Measurements from ENCODE around the gene MOCS1. TPM values are rescaled to one million over a fixed set of nuclear protein-coding genes. Genes with fewer than 3 reads are reported as not detected.

The MOCS1 gene
- total RNA-seq, 8 experiments from 2014 or later = 2.5 to 27.8 (median 6.5) TPM

DNA sequence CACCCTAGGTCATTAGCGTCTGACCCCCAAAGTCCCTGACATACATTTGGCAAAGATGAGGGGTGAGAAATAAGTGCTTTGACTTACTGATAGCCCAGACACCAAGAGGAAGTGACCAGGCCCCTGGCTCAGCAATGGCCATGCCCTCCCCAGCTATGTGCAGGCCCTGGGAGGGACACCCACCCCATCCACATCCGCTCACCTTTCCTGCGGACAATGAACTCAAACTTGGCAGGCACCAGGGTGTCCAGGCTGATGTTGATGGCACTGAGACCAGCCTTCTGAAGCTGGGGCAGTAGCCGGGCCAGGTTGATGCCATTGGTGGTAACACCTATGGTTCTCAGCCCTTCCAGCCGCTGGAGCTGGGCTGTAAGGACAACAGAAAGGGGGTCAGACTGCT lies 18.4 kb downstream of the MOCS1 start:
- H3K4me1 ChIP-seq (replicated peaks in 1 of 2) = no peaks in the 10 kb centered on the region
- ATAC-seq (replicated peaks in 6 of 8) = no peak
- H3K27ac ChIP-seq = no peak overlapping the region
- 80 to 100% (median 89%) methylated on average over 1 to 5 of the region's 5 CpGs; no CpG with 5 or more reads in 4 of the 10 experiments for WGBS, 10 experiments
- H3K4me3 ChIP-seq = no peak overlapping the region
- in situ Hi-C loops (cut with MboI; ENCODE audit: low pct_unique_long_range_greater_than_20kb in 2 of 9, low sequenced_read_pairs in 9 of 9, unreplicated experiment in 9 of 9) = loop anchor here in 1 of 9 experiments (25.0 kb wide), 1 partner anchor 554 kb away; no protein-coding TSS in a partner anchor

DNA sequence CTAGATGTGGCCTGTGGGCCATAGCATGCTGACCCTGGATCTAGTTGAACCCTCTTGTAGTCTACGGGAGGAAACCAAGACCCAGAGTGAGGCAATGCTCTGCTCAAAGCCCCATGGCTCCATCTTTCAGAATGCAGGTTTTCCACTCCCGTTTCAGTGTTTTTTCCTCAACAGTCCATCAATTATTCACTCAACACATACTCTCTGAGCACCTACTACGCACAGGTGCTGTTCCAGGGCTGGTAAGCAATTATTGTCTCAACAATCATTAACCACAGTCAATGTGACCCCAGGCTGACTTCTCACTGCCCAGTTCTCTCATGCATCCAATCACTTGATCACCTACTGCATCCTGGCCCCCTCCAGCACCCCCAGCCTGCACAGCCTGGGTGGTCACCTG lies 20.0 kb downstream of the MOCS1 start:
- WGBS, 10 experiments = 59 to 100% (median 100%) methylated on average over 1 to 3 of the region's 3 CpGs; no CpG with 5 or more reads in 2 of the 10 experiments

DNA sequence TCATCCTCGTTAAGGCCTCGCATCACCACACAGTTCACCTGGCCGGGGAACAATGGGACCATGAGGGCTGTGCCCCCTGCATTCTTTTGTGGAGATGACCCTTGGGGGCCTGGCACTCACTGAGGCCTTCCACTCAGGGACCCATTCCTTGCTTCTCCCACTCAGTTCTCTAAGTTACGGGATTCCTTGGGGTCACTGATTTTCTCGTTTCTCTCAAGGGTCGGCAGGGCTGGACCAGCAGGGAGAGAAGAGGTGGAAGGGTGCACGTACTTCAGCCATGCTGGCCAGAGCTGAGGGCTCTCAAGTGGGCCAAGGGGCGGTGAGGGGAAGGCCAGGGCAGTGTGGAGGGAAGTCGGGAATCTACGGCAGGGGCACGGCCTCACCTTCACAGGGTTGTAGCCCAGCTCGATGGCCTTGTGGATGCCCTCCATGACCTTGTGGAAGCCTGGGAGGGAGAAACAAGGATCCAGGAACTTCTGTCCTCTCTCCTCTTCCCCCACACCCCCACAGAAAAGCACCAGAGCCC lies 20.8 kb downstream of the MOCS1 start:
- ATAC-seq (replicated peaks in 6 of 8) = no peak
- Histone ChIP-seq H3K27ac (no peak overlapping the region), H3K4me3 (no peak overlapping the region), H3K4me1 (replicated peaks in 1 of 2) (no peaks in the 10 kb centered on the region)
- in situ Hi-C loops (cut with MboI; ENCODE audit: low pct_unique_long_range_greater_than_20kb in 2 of 9, low sequenced_read_pairs in 9 of 9, unreplicated experiment in 9 of 9) = loop anchor here in 1 of 9 experiments (25.0 kb wide), 1 partner anchor 551 kb away; no protein-coding TSS in a partner anchor
- WGBS, 10 experiments = 80 to 100% (median 89%) methylated on average over 1 to 7 of the region's 12 CpGs; no CpG with 5 or more reads in 6 of the 10 experiments

More for the DNA sequence above, 20.0 kb downstream of the MOCS1 start:
- in situ Hi-C loops (cut with MboI; ENCODE audit: low pct_unique_long_range_greater_than_20kb in 2 of 9, low sequenced_read_pairs in 9 of 9, unreplicated experiment in 9 of 9) = loop anchor here in 1 of 9 experiments (25.0 kb wide), 1 partner anchor 552 kb away; no protein-coding TSS in a partner anchor
- H3K27ac ChIP-seq = no peak overlapping the region
- ATAC-seq (replicated peaks in 6 of 8) = no peak
- H3K4me3 ChIP-seq = no peak overlapping the region
- H3K4me1 ChIP-seq (replicated peaks in 1 of 2) = no peaks in the 10 kb centered on the region

DNA sequence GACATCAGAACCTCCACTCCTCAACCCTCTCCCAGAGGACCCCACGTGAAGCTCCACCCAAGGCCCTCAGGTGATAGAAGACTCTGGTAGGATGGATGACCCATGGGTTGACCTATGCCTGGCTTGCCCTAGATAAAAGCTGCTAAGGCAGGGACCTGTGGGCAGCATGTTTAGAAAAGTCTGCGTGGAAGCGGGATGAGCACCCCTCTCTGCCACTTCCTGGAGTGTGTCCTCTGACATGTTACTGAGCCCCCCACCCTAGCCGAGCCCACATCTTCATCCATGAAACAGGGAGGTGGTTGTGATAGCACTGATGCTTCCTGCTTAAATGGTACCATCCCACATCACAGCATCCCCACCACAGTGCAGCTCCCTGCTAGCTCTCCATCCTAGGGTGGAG lies 21.8 kb downstream of the MOCS1 start:
- Histone ChIP-seq H3K27ac (no peak overlapping the region), H3K4me3 (no peak overlapping the region), H3K4me1 (replicated peaks in 1 of 2) (no peaks in the 10 kb centered on the region)
- no peak for ATAC-seq (replicated peaks in 6 of 8)
- in situ Hi-C loops (cut with MboI; ENCODE audit: low pct_unique_long_range_greater_than_20kb in 2 of 9, low sequenced_read_pairs in 9 of 9, unreplicated experiment in 9 of 9) = loop anchor here in 1 of 9 experiments (25.0 kb wide), 1 partner anchor 550 kb away; no protein-coding TSS in a partner anchor
- 82 to 100% methylated on average over 2 to 3 of the region's 4 CpGs; no CpG with 5 or more reads in 8 of the 10 experiments for WGBS, 10 experiments

DNA sequence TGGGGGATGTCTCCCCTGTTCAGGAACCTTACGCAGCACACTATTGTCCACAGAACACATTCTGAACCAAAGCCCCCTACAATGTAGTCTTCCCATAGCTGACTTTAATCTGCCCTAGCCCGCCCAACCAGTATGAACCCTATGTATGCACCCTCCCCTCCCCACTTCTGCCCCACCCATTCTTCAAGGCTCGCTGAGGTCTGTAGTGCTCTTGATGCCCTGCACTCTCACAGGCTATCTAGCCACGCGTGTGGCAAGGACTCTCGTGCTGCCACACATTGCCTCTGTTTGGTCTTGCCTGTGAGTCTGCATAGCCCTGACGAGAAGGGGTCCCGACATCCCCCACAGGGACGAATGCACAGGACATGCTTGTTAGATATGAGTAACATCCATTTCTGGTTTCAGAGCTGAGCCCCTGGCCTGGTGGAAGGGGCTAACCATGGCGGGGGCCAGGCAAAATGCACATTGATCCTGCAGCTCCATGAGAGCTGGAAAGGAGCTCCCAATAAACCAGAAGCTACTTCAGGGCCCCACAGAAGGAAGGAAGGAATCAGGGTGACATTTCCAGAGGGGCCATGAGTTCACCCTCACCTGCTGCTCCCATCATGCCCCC lies 22.6 kb downstream of the MOCS1 start:
- 100% methylated on average over 1 of the region's 10 CpGs; no CpG with 5 or more reads in 9 of the 10 experiments for WGBS, 10 experiments
- no peak for ATAC-seq (replicated peaks in 6 of 8)
- H3K27ac ChIP-seq = no peak overlapping the region

DNA sequence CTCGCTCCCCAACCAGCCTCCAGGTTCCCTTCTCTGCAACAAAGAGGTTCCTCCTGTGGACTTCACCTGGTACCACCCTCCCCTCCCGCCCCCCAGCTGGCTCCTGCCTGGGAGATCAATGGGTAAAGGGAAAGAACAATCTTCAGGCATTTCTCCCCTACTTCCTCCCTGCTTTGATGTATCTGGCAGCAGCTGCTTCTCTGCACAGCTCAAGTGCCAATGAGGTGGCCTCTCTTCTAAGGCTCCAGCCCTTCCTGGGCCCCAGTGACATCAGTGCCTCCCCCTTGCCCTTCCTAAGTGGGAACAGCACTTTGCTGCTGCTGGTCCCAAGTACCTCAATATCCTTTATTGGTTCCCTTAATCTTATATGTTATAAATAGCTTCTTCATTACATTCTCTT lies 23.5 kb downstream of the MOCS1 start:
- H3K4me3 ChIP-seq = no peak overlapping the region
- in situ Hi-C loops (cut with MboI; ENCODE audit: low pct_unique_long_range_greater_than_20kb in 2 of 9, low sequenced_read_pairs in 9 of 9, unreplicated experiment in 9 of 9) = loop anchor here in 1 of 9 experiments (25.0 kb wide), 1 partner anchor 548 kb away; no protein-coding TSS in a partner anchor
- no peaks in the 10 kb centered on the region for H3K4me1 ChIP-seq (replicated peaks in 1 of 2)
- ATAC-seq (replicated peaks in 6 of 8) = no peak
- 90 to 100% (median 90%) methylated on average over 1 to 2 of the region's 2 CpGs; no CpG with 5 or more reads in 7 of the 10 experiments for WGBS, 10 experiments
- H3K27ac ChIP-seq = no peak overlapping the region

More for the DNA sequence above, 22.6 kb downstream of the MOCS1 start:
- in situ Hi-C loops (cut with MboI; ENCODE audit: low pct_unique_long_range_greater_than_20kb in 2 of 9, low sequenced_read_pairs in 9 of 9, unreplicated experiment in 9 of 9) = loop anchor here in 1 of 9 experiments (25.0 kb wide), 1 partner anchor 549 kb away; no protein-coding TSS in a partner anchor
- Histone ChIP-seq H3K4me1 (replicated peaks in 1 of 2) (no peaks in the 10 kb centered on the region), H3K4me3 (no peak overlapping the region)

DNA sequence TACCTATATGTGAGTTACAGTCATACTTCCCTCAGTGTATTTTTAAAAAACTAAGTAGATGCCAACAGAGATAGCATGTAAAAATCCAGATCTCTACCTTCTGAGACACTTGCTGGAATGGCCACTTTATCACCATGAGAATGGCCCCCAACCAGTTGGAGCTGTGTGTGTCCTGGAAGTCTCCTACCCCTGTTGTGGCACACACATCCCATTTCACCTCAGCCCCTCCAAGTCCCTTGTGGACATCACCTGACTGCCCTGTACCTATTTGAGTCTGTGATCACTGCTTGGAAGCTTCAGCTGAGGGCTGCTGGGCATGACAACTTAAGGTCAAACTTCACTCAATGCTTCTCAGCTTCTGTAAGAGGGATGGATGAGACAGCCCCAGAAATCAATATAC lies 24.1 kb downstream of the MOCS1 start:
- ATAC-seq (replicated peaks in 6 of 8) = no peak
- no peak overlapping the region for H3K27ac ChIP-seq
- in situ Hi-C loops (cut with MboI; ENCODE audit: low pct_unique_long_range_greater_than_20kb in 2 of 9, low sequenced_read_pairs in 9 of 9, unreplicated experiment in 9 of 9) = loop anchor here in 1 of 9 experiments (25.0 kb wide), 1 partner anchor 548 kb away; no protein-coding TSS in a partner anchor
- H3K4me3 ChIP-seq = no peak overlapping the region
- no peaks in the 10 kb centered on the region for H3K4me1 ChIP-seq (replicated peaks in 1 of 2)

DNA sequence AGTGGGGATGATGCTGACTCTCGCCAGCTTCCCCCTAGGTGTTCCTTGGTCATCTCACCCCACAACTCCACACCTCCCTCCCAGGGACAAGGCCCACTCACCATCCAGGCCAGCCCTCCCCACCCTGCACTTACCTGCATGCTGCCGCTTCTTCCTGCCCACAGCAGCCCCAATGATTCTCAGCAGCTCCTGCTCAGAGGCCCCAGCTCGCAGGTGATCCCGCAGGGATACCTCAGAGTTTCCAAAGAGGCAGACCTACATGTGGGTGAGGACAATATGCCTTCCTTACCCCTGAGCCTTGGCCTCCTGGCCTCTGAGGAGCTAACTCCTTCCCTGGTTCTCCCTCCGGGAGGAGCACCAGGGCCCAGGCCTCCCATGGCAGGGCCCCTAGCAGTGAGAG lies 24.6 kb downstream of the MOCS1 start:
- no peak for ATAC-seq (replicated peaks in 6 of 8)
- in situ Hi-C loops (cut with MboI; ENCODE audit: low pct_unique_long_range_greater_than_20kb in 2 of 9, low sequenced_read_pairs in 9 of 9, unreplicated experiment in 9 of 9) = loop anchor here in 1 of 9 experiments (25.0 kb wide), 1 partner anchor 547 kb away; no protein-coding TSS in a partner anchor
- 86 to 100% (median 97%) methylated on average over 1 to 4 of the region's 5 CpGs; no CpG with 5 or more reads in 6 of the 10 experiments for WGBS, 10 experiments
- no peak overlapping the region for H3K27ac ChIP-seq
- H3K4me3 ChIP-seq = no peak overlapping the region
- no peaks in the 10 kb centered on the region for H3K4me1 ChIP-seq (replicated peaks in 1 of 2)

DNA sequence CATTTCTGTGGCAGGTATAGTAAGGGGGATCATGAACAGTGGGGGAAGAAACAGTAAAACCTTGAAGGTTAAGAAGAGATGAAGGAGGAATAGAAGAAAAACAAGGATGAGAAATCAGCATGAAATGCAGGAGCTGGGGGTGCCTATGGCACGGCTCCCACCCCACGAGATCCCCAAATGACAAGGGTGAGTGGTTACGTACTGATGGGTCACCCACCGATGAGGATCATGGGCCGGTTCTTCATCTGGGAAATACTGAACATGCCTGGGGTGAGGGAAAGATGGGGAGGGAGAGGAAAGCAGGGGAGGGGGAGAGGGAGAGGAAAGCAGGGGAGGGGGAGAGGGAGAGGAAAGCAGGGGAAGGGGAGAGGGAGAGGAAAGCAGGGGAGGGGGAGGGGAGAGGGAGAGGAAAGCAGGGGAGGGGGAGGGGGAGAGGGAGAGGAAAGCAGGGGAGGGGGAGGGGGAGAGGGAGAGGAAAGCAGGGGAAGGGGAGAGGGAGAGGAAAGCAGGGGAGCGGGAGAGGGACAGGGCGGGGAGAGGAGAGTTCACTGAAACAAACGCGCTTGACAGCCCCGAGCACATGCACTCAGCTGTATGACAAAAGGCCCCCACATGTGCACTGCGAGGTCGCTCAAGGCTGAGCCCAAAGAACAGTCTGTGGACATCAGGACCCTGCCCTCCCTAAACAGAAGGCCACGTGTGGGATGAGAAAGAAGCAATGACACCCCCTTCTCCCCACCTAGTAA lies 25.3 kb downstream of the MOCS1 start:
- no peaks in the 10 kb centered on the region for H3K4me1 ChIP-seq (replicated peaks in 1 of 2)
- H3K4me3 ChIP-seq = no peak overlapping the region
- ATAC-seq (replicated peaks in 6 of 8) = no peak
- no peak overlapping the region for H3K27ac ChIP-seq
- WGBS, 10 experiments = 67 to 100% (median 90%) methylated on average over 1 to 3 of the region's 13 CpGs; no CpG with 5 or more reads in 4 of the 10 experiments
- in situ Hi-C loops (cut with MboI; ENCODE audit: low pct_unique_long_range_greater_than_20kb in 2 of 9, low sequenced_read_pairs in 9 of 9, unreplicated experiment in 9 of 9) = loop anchor here in 1 of 9 experiments (25.0 kb wide), 1 partner anchor 547 kb away; no protein-coding TSS in a partner anchor

DNA sequence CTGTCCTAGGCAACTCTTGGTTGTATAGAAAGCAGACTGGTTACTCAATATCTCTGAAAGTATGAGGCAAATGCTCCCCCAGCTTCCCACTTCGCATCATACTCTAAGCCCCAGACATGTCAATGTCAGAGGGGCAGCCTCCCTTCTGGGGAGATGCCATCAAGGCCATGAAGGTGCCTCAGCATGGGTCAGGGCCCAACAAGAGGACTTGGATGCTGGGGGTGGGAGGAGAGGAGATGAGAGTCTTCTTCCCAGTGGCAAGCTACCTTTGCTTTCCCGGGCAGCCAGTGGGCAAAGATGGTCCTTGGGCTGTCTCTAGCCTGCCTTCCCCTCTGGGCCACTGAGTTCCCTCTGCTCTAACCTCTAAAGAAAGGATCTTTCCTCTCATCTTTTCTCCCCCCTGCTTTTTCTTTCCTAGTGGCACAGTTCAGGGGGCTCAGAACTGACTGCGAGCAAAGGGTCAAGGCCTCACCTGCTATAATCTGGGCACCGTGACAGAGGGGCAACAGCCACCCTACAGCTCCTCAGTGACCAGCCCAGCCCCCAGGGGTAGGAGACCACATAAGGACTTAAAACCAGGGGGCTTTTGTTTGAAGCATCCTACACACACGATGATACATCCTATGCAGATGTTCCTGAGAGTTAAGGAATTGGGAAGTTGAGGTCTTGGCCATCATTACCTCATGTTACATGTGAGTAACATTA lies 26.2 kb downstream of the MOCS1 start:
- 86 to 100% (median 100%) methylated on average over 1 to 5 of the region's 5 CpGs; no CpG with 5 or more reads in 2 of the 10 experiments for WGBS, 10 experiments
- no peak for ATAC-seq (replicated peaks in 6 of 8)
- no peak overlapping the region for H3K4me3 ChIP-seq
- in situ Hi-C loops (cut with MboI; ENCODE audit: low pct_unique_long_range_greater_than_20kb in 2 of 9, low sequenced_read_pairs in 9 of 9, unreplicated experiment in 9 of 9) = loop anchor here in 1 of 9 experiments (25.0 kb wide), 1 partner anchor 546 kb away; no protein-coding TSS in a partner anchor
- no peaks in the 10 kb centered on the region for H3K4me1 ChIP-seq (replicated peaks in 1 of 2)
- H3K27ac ChIP-seq = no peak overlapping the region

DNA sequence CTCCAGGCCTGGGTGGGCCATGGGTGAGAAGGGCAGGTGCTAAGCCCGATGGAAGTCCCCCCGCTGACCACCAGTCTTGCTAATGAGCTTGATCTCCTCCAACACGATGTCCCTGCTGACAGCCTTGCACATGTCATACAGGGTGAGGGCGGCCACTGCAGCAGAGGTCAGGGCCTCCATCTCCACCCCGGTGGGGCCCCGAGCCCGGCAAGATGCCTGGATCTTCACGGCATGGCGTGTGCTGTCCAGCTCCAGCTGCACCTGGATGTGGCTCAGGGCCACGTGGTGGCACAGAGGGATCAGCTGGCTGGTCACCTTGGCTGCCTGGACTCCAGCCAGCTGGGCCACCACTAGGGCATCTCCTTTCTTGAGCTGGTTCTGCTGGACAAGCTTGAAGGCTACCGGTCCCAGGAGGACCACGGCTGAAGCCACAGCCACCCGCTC lies 27.9 kb downstream of the MOCS1 start:
- Histone ChIP-seq H3K4me3 (no peak overlapping the region), H3K27ac (no peak overlapping the region), H3K4me1 (replicated peaks in 1 of 2) (no peaks in the 10 kb centered on the region)
- 76 to 100% (median 80%) methylated on average over 1 to 3 of the region's 13 CpGs; no CpG with 5 or more reads in 7 of the 10 experiments for WGBS, 10 experiments
- ATAC-seq (replicated peaks in 6 of 8) = no peak
- in situ Hi-C loops (cut with MboI; ENCODE audit: low pct_unique_long_range_greater_than_20kb in 2 of 9, low sequenced_read_pairs in 9 of 9, unreplicated experiment in 9 of 9) = loop anchor here in 1 of 9 experiments (25.0 kb wide), 1 partner anchor 544 kb away; no protein-coding TSS in a partner anchor

DNA sequence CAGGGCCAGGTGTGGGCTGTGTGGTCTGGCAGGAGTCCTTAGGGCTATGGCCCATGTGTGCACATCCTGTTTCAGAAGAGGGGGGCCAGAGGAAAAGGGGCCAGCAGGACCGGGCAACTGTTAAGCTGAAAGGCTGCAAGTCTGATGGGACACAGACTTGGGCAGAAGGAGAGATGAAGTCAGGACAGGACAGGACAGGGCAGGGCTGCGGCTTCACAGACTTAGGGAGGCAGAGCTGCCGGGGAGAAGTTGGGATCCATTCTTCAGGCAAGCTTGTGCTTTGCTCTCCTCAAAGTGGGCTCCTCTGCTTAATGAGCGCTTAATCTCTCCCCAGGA lies 28.7 kb downstream of the MOCS1 start:
- in situ Hi-C loops (cut with MboI; ENCODE audit: low pct_unique_long_range_greater_than_20kb in 2 of 9, low sequenced_read_pairs in 9 of 9, unreplicated experiment in 9 of 9) = loop anchor here in 1 of 9 experiments (25.0 kb wide), 1 partner anchor 543 kb away; no protein-coding TSS in a partner anchor
- H3K4me3 ChIP-seq = no peak overlapping the region
- WGBS, 10 experiments = 60 to 100% (median 88%) methylated on average over 1 to 3 of the region's 4 CpGs; no CpG with 5 or more reads in 4 of the 10 experiments
- no peak for ATAC-seq (replicated peaks in 6 of 8)
- no peak overlapping the region for H3K27ac ChIP-seq
- no peaks in the 10 kb centered on the region for H3K4me1 ChIP-seq (replicated peaks in 1 of 2)

Measured in motor neuron (in vitro differentiated cells).